Measurements from ENCODE around the gene ZSCAN12.
"Not testable (repeated sequence)": the region's sequence is repeated elsewhere in the genome, so short reads cannot be mapped to it uniquely, and the experiment has no call there.

ZSCAN12 gene

DNA sequence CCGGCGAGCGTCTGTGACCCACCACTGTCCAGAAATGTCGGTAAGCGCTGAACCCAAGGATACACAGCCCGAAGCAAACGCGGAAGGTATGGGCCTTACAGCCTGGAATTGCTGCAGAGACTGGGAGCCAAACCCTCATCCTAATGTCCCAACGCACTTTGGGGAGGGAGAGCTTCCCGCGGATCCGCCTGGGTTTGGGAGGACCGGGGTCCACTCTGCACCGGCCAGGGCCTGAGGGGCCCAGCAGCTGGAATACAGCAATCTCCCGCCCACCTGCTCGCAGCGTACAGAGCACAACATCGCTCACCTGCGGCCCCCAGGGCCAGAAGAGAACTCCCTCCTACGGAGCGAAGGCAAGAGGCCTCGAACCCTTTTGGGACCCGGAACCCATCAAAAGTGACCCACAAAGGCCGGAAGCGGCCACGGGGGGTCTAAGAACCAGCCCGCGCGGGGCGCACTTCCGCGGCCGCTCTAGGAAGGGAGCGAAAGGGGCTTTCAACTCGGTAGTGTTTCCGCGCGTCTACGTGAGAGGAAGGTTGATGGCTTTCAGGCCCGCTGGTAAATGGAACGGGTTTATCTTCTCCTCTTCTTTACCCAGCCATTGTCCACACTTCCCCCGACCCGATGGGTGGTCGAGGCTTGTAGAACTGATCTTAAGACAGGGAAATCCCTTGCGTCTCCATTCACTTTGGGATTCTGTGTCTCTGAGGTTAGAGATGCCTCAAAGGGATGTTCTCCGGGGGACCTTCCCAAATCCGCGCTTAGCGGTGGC, at the start of gene ZSCAN12:
ZSCAN12 (minus strand) TSS at position 398 of the 772 bp plus-strand sequence. CDS start 1,342 bp downstream, outside the sequence.
- DNase-seq (ENCODE audit: low read depth): peak; percentile 38

- no peak for DNase-seq (ENCODE audit: low read depth)
Observed at GRCh38 chr6:28449056-28449455, 49.5 kb upstream of the ZSCAN12 start.

DNA sequence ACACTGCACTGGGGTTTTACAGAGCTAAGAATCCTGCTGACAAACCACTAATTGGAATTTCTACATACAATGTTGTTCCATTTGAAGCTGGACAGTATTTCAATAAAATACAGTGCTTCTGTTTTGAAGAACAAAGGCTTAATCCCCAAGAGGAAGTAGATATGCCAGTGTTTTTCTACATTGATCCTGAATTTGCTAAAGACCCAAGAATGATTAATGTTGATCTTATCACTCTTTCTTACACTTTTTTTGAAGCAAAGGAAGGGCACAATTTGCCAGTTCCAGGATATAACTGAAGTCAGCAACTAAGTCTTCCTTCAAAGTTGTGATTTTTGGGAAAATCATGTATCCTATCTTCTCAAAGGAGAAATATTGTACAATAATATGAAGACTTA, 48.0 kb upstream of the ZSCAN12 start:
- DNase-seq (ENCODE audit: low read depth): not testable (repeated sequence)

GRCh38 chr6:28446818-28447511, 47.4 kb upstream of the ZSCAN12 start:
- DNase-seq (ENCODE audit: low read depth): no peak

GRCh38 chr6:28444759-28445158, 45.2 kb upstream of the ZSCAN12 start:
- not testable (repeated sequence) for DNase-seq (ENCODE audit: low read depth)

DNA sequence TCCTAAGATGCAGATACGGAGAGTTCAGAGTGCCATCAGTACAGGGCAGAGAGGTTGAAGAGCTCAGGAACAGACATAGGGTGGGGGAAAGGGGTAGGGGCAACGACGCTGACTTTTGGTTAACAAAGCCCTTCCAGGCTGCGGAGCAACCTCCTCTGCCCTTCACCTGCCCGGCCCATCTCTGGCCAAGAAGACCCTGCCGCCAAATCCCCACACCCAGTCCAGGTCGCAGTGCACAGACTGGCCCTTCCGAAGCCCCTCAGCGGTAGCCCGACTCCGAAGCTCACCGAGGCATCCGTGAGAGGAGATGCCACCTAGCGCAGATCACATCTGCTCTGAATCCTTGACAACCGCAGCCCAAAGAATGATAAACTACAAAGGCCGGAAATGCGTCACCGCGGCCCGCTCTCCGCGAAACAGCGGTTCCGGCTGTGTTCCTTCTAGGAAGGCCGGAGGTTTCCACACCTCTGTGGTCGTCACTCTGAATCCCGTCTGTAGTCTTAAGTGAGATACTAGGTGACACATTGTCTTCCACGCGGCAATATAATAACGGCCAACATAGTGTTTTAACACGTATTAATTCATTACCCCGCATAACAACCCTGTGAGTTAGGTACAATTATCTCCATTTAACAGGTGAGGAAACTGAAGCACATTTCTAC, 43.7 kb upstream of the ZSCAN12 start, which contains the start of gene ZSCAN23:
ZSCAN23 (minus strand) TSS at position 380 of the 662 bp plus-strand sequence. CDS start 7,225 bp downstream, outside the sequence.
- peak; percentile 63 for DNase-seq (ENCODE audit: low read depth)

DNA sequence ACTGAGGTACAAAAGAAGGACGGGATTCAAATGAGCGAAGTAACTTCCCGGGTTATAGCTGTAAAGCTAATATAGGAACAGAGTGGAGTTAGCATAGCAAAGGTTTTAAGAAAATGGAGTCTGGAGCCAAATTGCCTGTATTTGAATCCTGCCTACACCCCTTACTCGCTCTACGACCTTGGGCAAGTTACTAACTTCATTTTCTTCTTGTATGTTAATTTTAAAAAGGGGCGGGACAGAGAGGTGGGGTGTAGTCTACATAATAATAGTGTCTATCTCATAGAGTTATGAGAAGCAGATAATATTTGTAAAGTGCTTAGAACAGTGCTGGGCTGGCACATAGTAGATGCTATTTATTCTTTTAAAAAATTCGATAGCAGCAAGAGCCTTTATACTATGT, 43.0 kb upstream of the ZSCAN12 start:
- no peak for DNase-seq (ENCODE audit: low read depth)

DNA sequence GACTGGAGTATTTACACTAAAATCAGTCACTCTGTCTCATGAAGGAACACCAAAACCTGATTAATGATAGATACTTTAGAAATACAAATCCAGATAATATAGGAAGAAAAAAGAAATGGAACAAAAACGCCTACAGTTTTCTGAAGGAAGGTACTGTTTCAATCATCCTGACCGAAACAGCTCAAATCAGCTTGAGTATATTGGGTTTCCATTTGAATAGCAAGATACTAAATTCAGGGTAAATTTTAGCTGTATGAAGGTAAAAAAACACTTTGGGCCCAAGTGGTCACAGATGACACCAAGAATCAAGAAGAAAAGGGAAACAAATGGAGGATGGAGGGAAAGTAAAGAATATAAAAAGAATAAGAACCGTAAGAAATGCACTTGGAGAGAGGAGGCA, 36.9 kb upstream of the ZSCAN12 start:
- DNase-seq (ENCODE audit: low read depth): no peak

GRCh38 chr6:28433119-28433518, 33.6 kb upstream of the ZSCAN12 start:
- DNase-seq (ENCODE audit: low read depth): no peak

- no peak for DNase-seq (ENCODE audit: low read depth)
Observed at GRCh38 chr6:28429781-28430180, 30.2 kb upstream of the ZSCAN12 start.

- no peak for DNase-seq (ENCODE audit: low read depth)
Observed at GRCh38 chr6:28425944-28426541, 26.5 kb upstream of the ZSCAN12 start.

GRCh38 chr6:28424163-28424562, 24.6 kb upstream of the ZSCAN12 start:
- no peak for DNase-seq (ENCODE audit: low read depth)

GRCh38 chr6:28423546-28423945, 24.0 kb upstream of the ZSCAN12 start:
- DNase-seq (ENCODE audit: low read depth): no peak

DNA sequence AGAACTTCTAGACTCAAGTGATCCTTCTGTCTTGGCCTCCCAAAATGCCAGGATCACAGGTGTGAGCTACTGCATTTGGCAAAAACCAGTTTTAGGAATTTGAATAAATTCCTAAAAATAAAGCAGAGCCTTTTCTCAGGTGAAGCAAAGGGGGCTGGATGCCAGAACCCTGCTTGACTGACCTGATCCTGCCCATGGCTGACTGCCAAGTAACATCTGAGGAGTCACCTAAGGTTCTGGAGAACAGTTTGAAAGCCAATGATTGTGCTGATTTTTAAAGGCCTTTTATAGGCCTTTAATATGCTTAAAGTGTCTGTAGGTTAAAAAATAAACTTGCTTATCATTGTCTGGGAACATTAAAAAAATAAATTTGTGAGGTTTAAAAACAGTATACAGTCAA, 14.1 kb upstream of the ZSCAN12 start:
- no peak for DNase-seq (ENCODE audit: low read depth)

- DNase-seq (ENCODE audit: low read depth): no peak
Observed at GRCh38 chr6:28410767-28411166, 11.2 kb upstream of the ZSCAN12 start.

DNA sequence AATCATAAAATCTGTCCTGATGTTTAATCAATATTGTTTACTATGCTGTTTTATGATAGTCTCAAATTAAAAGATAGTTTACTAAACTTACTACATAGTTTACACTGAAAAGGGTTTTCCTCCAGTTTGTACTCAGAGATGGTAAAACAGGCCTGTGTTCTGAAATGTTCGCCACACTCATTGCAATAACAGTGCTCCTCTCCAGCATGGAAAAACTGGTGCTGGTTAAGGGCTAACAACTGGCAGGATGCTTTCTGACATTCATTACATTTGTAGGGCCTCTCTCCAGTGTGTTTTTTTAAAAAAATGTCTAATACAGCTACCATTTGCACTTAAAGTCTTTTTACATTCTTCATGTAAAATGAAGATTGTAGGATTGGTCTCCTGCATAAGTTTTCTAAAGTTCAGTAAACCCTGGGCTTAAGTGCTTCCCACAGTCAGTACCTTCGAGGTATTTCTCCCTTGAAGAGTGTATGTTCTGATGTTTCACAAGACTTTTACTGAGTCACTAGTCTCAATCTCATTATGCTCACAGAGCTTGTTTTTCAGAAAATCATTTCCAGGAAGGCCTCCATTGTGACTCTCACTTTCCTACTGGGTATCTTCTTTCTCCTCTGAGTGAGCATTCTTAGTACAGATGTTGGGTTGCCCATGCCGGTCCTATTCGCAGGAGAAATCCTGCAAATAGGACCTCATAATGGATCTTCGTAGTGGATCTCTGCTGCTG, 8.7 kb upstream of the ZSCAN12 start:
- DNase-seq (ENCODE audit: low read depth): no peak

DNA sequence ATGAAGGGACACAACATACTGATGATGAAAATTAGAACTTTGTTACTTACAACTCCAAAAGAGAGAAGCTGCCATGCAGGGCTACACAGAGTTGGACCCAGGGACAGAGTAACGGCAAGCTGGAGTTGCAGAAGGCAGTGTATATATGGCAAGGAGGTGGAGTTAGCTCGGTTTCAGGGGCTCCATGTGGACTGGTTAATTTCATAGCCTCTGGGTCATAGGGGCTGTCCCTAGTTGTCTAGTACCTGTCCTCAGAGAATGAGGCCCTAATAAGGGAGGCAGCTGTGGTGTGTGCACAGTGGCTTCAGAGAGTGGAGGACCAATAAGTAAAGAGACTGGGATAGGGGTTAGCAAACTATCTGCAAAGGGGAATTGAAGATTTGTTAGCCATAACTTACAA, 7.9 kb upstream of the ZSCAN12 start:
- no peak for DNase-seq (ENCODE audit: low read depth)

- not testable (repeated sequence) for DNase-seq (ENCODE audit: low read depth)
Observed at GRCh38 chr6:28403923-28404322, 4.4 kb upstream of the ZSCAN12 start.

DNA sequence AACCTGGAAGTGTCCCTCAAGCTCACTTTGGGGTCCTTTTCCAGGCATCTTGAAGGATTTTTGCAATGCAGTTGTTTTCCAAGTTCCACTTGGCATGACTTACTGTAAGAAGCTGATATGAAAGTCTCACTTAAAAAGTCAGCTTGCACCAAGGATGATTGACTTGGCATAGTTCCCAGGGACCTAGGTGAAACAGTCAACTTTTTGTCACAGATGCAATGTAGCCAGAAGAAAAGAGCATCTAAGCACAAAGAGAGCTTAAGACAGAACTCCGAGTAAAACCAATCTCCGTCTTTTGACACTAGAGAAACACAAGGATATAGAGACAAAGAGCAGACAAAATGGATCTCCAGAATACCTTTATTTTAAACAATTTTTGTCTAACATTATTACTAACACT, 2.6 kb upstream of the ZSCAN12 start:
- no peak for DNase-seq (ENCODE audit: low read depth)

DNA sequence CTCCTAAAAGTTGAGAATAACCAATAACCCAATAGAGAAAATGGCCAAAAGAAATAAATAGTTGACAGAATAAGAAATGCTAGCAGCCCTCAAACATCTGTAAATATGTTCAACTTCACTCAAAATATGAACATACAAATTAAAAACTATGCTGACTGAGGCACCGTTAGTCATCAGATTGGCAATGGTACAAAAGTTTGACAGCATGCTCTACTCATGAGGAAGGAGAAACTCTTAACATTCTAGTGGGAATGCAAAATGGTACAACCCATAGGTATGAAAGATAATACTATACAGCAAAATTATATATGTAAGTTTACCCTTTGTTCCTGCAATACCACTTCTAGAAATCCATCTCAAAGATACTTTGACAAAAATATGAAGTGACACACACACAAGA, 1.6 kb upstream of the ZSCAN12 start:
- no peak for DNase-seq (ENCODE audit: low read depth)

GRCh38 chr6:28400122-28400451, 540 bp upstream of the ZSCAN12 start:
- DNase-seq (ENCODE audit: low read depth): no peak

DNA sequence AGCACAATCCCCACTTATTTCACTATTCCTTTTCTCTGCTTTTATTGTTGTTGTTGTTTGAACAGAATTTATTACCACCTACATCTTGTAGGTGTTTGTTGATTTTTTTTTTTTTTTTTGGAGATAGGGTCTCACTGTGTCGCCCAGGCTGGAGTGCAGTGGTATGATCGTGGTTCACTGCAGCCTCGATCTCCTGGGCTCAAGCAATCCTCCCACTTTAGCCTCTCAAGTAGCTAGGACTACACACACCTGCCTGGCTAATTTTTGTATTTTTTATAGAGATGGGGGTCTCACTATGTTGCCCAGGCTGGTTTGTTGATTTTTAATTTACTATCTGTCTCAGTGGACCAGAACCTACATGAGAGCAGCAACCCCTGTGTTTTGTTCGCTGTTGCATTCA, 3.6 kb downstream of the ZSCAN12 start:
- DNase-seq (ENCODE audit: low read depth): no peak

Measured in T-helper 22 cell (primary cell).